ENCODE data around the gene PTPRO.

Gene PTPRO

GRCh38 chr12:15355766-15356165 lies 33.5 kb downstream of the PTPRO start:
- no peak for DNase-seq

- no peak for DNase-seq
Observed at GRCh38 chr12:15356951-15357364, 34.6 kb downstream of the PTPRO start.

GRCh38 chr12:15364221-15365160 lies 42.2 kb downstream of the PTPRO start:
- DNase-seq = no peak

- no peak for DNase-seq
Observed at GRCh38 chr12:15368812-15369211, 46.5 kb downstream of the PTPRO start.

- no peak for DNase-seq
Observed at GRCh38 chr12:15372352-15372751, 50.0 kb downstream of the PTPRO start.

- no peak for DNase-seq
Observed at GRCh38 chr12:15387772-15388171, 65.5 kb downstream of the PTPRO start.

- DNase-seq = no peak
Observed at GRCh38 chr12:15389561-15389960, 67.3 kb downstream of the PTPRO start.

- no peak for DNase-seq
Observed at GRCh38 chr12:15393037-15393436, 70.7 kb downstream of the PTPRO start.

GRCh38 chr12:15393995-15394394 lies 71.7 kb downstream of the PTPRO start:
- no peak for DNase-seq

GRCh38 chr12:15404485-15404884 lies 82.2 kb downstream of the PTPRO start:
- DNase-seq = no peak

GRCh38 chr12:15405606-15406005 lies 83.3 kb downstream of the PTPRO start:
- DNase-seq = no peak

GRCh38 chr12:15407025-15407424 lies 84.7 kb downstream of the PTPRO start:
- no peak for DNase-seq

- DNase-seq = no peak
Observed at GRCh38 chr12:15411842-15412241, 89.5 kb downstream of the PTPRO start.

GRCh38 chr12:15417691-15418090 lies 95.4 kb downstream of the PTPRO start:
- no peak for DNase-seq

GRCh38 chr12:15423629-15424028 lies 101.3 kb downstream of the PTPRO start:
- DNase-seq = no peak

GRCh38 chr12:15427913-15428312 lies 105.6 kb downstream of the PTPRO start:
- DNase-seq = no peak

GRCh38 chr12:15428632-15429031 lies 106.3 kb downstream of the PTPRO start:
- DNase-seq = no peak

- DNase-seq = no peak
Observed at GRCh38 chr12:15429262-15429661, 107.0 kb downstream of the PTPRO start.

GRCh38 chr12:15435597-15435996 lies 113.3 kb downstream of the PTPRO start:
- no peak for DNase-seq

GRCh38 chr12:15439459-15439858 lies 117.2 kb downstream of the PTPRO start:
- DNase-seq = no peak

- no peak for DNase-seq
Observed at GRCh38 chr12:15443050-15443449, 120.7 kb downstream of the PTPRO start.

GRCh38 chr12:15443611-15444010 lies 121.3 kb downstream of the PTPRO start:
- DNase-seq = no peak

- DNase-seq = no peak
Observed at GRCh38 chr12:15444523-15444922, 122.2 kb downstream of the PTPRO start.

GRCh38 chr12:15446807-15447206 lies 124.5 kb downstream of the PTPRO start:
- no peak for DNase-seq

- no peak for DNase-seq
Observed at GRCh38 chr12:15453613-15454012, 131.3 kb downstream of the PTPRO start.
